G401.6 (cell line): Measurements from ENCODE around the gene HOXC9.
"Not testable (repeated sequence)": the region's sequence is repeated elsewhere in the genome, so short reads cannot be mapped to it uniquely, and the experiment has no call there.

ENCODE experiments used
- FAIRE-seq: peaks from 2 replicates; lab custom pipeline; 2012; peaks lifted over from hg19 to GRCh38; lab: Jason Lieb, UNC

The HOXC9 gene

GRCh38 chr12:54040148-54040494 lies 40.2 kb downstream of the HOXC9 start:
- peak; percentile 96 for FAIRE-seq

GRCh38 chr12:54040648-54041047 lies 40.7 kb downstream of the HOXC9 start:
- FAIRE-seq = no peak

GRCh38 chr12:54041097-54041690 lies 41.2 kb downstream of the HOXC9 start:
- FAIRE-seq = no peak

- not testable (repeated sequence) for FAIRE-seq
Observed at GRCh38 chr12:54042033-54042432, 42.1 kb downstream of the HOXC9 start.

- FAIRE-seq = no peak
Observed at GRCh38 chr12:54042970-54043853, 43.3 kb downstream of the HOXC9 start.

GRCh38 chr12:54044425-54045103 lies 44.6 kb downstream of the HOXC9 start:
- no peak for FAIRE-seq

GRCh38 chr12:54045401-54045800 lies 45.4 kb downstream of the HOXC9 start:
- FAIRE-seq = peak; percentile 37

GRCh38 chr12:54045868-54046521 lies 46.0 kb downstream of the HOXC9 start:
- no peak for FAIRE-seq

- no peak for FAIRE-seq
Observed at GRCh38 chr12:54046809-54047159, 46.8 kb downstream of the HOXC9 start.

GRCh38 chr12:54047160-54047963 lies 47.4 kb downstream of the HOXC9 start:
- FAIRE-seq = no peak

- FAIRE-seq = no peak
Observed at GRCh38 chr12:54047964-54048303, 48.0 kb downstream of the HOXC9 start.

GRCh38 chr12:54048406-54049093 lies 48.6 kb downstream of the HOXC9 start:
- FAIRE-seq = no peak

- no peak for FAIRE-seq
Observed at GRCh38 chr12:54049108-54049507, 49.1 kb downstream of the HOXC9 start.

- no peak for FAIRE-seq
Observed at GRCh38 chr12:54050482-54050810, 50.5 kb downstream of the HOXC9 start.

GRCh38 chr12:54051026-54051842 lies 51.3 kb downstream of the HOXC9 start:
- no peak for FAIRE-seq

- FAIRE-seq = peak; percentile 88
Observed at GRCh38 chr12:54051874-54052437, 52.0 kb downstream of the HOXC9 start.

GRCh38 chr12:54052438-54053002 lies 52.6 kb downstream of the HOXC9 start:
- FAIRE-seq = no peak
